ENCODE data around the gene MOGAT2.

The MOGAT2 gene

DNA sequence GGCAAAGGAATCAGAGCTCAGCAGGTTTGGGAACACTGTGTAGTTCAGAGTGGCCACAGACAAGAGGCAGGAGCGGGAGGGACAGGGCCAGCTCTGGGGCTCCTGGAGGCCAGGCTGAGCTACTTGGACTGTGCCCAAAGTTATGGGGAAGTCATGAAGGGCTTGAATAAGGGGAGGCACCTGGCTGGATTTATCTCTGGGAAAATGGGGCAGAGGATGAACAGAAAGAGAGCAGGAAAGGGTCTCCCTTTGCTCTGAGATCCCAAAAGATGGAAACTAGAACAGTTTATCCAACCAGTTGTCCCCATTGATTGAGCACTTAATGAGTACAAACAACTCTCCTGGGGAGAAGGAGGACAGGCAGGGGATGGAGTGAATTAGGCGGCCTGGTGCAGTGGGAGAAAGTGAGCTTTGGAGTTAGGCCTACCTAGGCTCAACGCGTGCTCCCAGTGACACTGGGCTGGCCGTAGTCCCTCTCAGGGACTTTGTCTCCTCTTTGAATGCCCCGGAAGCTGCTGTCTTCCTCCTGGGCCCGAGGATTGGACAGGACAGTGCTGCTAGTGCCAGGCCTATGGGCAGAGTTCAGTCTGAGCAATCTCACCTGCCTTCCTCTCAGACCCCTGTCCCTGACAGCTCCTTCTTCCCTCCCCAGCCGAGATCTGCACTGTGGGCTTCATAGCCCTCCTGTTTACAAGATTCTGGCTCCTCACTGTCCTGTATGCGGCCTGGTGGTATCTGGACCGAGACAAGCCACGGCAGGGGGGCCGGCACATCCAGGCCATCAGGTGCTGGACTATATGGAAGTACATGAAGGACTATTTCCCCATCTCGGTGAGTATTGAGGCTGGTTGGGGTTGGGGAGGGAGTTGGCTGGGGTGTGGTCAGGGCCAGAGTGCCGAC, 2.0 kb downstream of the MOGAT2 start:
- Histone ChIP-seq H3K9ac (ENCODE audit: low read length) (no peak overlapping the region), H2AFZ (ENCODE audit: low read length) (no peak overlapping the region), H3K4me2 (ENCODE audit: low read length) (no peak overlapping the region)

DNA sequence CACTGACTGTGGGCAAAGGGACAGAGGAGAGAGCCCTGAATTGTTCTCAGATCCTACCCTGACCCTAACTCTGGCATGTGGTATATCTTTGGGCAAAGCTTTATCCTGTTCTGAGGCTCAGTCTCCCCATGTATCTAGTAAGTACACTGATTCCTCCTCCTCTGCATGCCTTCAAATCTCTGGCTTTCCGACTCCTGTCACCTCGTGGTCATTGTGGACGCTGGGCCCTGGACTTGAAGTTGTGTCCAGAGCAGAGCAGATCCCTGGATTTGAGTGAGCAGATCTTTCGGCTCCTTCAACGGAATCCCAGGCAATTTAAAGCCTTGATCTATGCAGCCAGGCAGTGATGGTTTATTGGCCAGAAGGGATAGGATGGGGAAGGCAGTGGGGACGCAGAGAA, 3.0 kb downstream of the MOGAT2 start:
- H3K27me3 ChIP-seq (ENCODE audit: insufficient read depth, low read length), result no peaks in the 10 kb centered on the region
- TF ChIP-seq, protein P1, sequence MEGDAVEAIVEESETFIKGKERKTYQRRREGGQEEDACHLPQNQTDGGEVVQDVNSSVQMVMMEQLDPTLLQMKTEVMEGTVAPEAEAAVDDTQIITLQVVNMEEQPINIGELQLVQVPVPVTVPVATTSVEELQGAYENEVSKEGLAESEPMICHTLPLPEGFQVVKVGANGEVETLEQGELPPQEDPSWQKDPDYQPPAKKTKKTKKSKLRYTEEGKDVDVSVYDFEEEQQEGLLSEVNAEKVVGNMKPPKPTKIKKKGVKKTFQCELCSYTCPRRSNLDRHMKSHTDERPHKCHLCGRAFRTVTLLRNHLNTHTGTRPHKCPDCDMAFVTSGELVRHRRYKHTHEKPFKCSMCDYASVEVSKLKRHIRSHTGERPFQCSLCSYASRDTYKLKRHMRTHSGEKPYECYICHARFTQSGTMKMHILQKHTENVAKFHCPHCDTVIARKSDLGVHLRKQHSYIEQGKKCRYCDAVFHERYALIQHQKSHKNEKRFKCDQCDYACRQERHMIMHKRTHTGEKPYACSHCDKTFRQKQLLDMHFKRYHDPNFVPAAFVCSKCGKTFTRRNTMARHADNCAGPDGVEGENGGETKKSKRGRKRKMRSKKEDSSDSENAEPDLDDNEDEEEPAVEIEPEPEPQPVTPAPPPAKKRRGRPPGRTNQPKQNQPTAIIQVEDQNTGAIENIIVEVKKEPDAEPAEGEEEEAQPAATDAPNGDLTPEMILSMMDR (IDR thresholded peaks at IDR 0.05; ENCODE audit: low read length), result no peak
- TF ChIP-seq EZH2 (IDR thresholded peaks at IDR 0.05; ENCODE audit: borderline replicate concordance, low read length), result no peak
- no peak overlapping the region for H3K27ac ChIP-seq (ENCODE audit: low read depth, low read length, poor library complexity, severe bottlenecking)
- H3K36me3 ChIP-seq (ENCODE audit: insufficient read depth, low read length), result no peaks in the 10 kb centered on the region
- no peak overlapping the region for H3K4me3 ChIP-seq (ENCODE audit: low read depth, low read length, poor library complexity, severe bottlenecking)
- no peaks in the 10 kb centered on the region for H4K20me1 ChIP-seq (ENCODE audit: insufficient read depth, low read length)
- no peaks in the 10 kb centered on the region for H3K79me2 ChIP-seq (ENCODE audit: insufficient read depth, low read length)
- no peaks in the 10 kb centered on the region for H3K9me2 ChIP-seq (ENCODE audit: low read depth, low read length)
- no peaks in the 10 kb centered on the region for H3K9me3 ChIP-seq (ENCODE audit: low read length)
- no peak overlapping the region for H2AFZ ChIP-seq (ENCODE audit: low read length)
- no peak overlapping the region for H3K9ac ChIP-seq (ENCODE audit: low read length)
- H3K4me2 ChIP-seq (ENCODE audit: low read length), result no peak overlapping the region
- no peaks in the 10 kb centered on the region for H3F3A ChIP-seq (ENCODE audit: insufficient read depth, low read length)
- no peaks in the 10 kb centered on the region for H3K4me1 ChIP-seq (ENCODE audit: insufficient read depth, low read length, severe bottlenecking)

More for the DNA sequence above, 2.0 kb downstream of the MOGAT2 start:
- H3K4me3 ChIP-seq (ENCODE audit: low read depth, low read length, poor library complexity, severe bottlenecking), result no peak overlapping the region
- H3K4me1 ChIP-seq (ENCODE audit: insufficient read depth, low read length, severe bottlenecking), result no peaks in the 10 kb centered on the region
- no peaks in the 10 kb centered on the region for H3K27me3 ChIP-seq (ENCODE audit: insufficient read depth, low read length)
- no peaks in the 10 kb centered on the region for H3K9me3 ChIP-seq (ENCODE audit: low read length)
- H3K27ac ChIP-seq (ENCODE audit: low read depth, low read length, poor library complexity, severe bottlenecking), result no peak overlapping the region
- no peak for TF ChIP-seq EZH2 (IDR thresholded peaks at IDR 0.05; ENCODE audit: borderline replicate concordance, low read length)
- TF ChIP-seq, protein P1 (IDR thresholded peaks at IDR 0.05; ENCODE audit: low read length), result no peak
- H3K9me2 ChIP-seq (ENCODE audit: low read depth, low read length), result no peaks in the 10 kb centered on the region
- H4K20me1 ChIP-seq (ENCODE audit: insufficient read depth, low read length), result no peaks in the 10 kb centered on the region
- H3F3A ChIP-seq (ENCODE audit: insufficient read depth, low read length), result no peaks in the 10 kb centered on the region
- H3K79me2 ChIP-seq (ENCODE audit: insufficient read depth, low read length), result no peaks in the 10 kb centered on the region
- no peaks in the 10 kb centered on the region for H3K36me3 ChIP-seq (ENCODE audit: insufficient read depth, low read length)

DNA sequence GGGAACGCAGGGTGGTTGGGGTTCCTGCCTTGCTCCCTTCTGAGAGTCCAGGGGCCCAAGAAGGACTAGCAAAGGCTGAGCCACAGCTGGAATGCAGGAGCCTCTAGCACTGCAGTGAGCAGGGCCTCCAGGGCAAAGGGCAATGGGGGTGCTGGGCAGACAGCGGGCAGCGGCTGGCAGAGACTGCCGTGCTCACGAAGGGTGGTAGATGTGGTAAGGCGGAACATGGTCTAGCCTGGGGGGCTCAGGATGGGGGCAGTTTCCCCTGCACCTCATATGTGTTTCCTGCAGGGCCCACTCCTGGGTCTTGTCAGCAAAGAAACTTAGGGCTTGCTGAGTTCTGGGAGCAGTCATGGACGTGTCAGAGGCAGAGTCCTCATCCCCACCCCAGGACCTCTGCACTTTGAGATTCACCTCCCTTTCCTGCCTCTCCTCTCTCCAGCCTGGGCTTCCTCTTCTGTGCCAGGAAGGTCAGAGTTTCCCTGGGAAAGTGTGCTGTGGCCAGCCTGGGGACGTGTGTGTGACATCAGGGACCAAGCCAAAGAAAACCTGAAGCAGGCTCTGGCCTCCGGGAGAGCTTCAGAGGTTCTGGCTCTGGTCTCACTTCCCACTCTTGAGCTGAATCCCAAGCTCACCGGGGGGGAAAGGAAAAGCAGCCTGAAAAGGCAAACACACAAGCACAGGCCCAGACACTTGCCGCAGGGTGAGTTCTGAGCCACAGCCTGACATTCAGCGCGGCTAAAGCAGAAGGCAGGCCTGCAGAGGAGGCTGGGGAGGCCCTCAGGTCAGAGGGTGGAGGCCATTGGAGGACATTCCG, 4.4 kb downstream of the MOGAT2 start:
- H3K4me1 ChIP-seq (ENCODE audit: insufficient read depth, low read length, severe bottlenecking), result no peaks in the 10 kb centered on the region
- no peak overlapping the region for H2AFZ ChIP-seq (ENCODE audit: low read length)
- no peaks in the 10 kb centered on the region for H3K79me2 ChIP-seq (ENCODE audit: insufficient read depth, low read length)
- no peaks in the 10 kb centered on the region for H3F3A ChIP-seq (ENCODE audit: insufficient read depth, low read length)
- no peak overlapping the region for H3K27ac ChIP-seq (ENCODE audit: low read depth, low read length, poor library complexity, severe bottlenecking)
- no peaks in the 10 kb centered on the region for H3K9me2 ChIP-seq (ENCODE audit: low read depth, low read length)
- no peaks in the 10 kb centered on the region for H3K36me3 ChIP-seq (ENCODE audit: insufficient read depth, low read length)
- no peak overlapping the region for H3K9ac ChIP-seq (ENCODE audit: low read length)
- TF ChIP-seq, protein P1 (IDR thresholded peaks at IDR 0.05; ENCODE audit: low read length), result no peak
- no peak for TF ChIP-seq EZH2 (IDR thresholded peaks at IDR 0.05; ENCODE audit: borderline replicate concordance, low read length)
- H3K4me3 ChIP-seq (ENCODE audit: low read depth, low read length, poor library complexity, severe bottlenecking), result no peak overlapping the region
- H3K27me3 ChIP-seq (ENCODE audit: insufficient read depth, low read length), result no peaks in the 10 kb centered on the region
- no peaks in the 10 kb centered on the region for H4K20me1 ChIP-seq (ENCODE audit: insufficient read depth, low read length)
- no peak overlapping the region for H3K4me2 ChIP-seq (ENCODE audit: low read length)
- no peaks in the 10 kb centered on the region for H3K9me3 ChIP-seq (ENCODE audit: low read length)
